GM18951 (cell line): ENCODE data around the gene MLLT3.

ENCODE experiments used
- POLR2A ChIP-seq: IDR thresholded peaks from 4 replicates; pipeline ENCODE4 v1.6.1; 2011; ENCODE audit warnings: mild to moderate bottlenecking; ENCODE audit not compliant: insufficient read length, insufficient read depth; ENCODE audit errors: extremely low read depth
- in situ Hi-C: fragments of 300-500 bp; cut with MboI; formaldehyde crosslinking; loops from one replicate; pipeline ENCODE4 v1.12.0; 2022; ENCODE audit warnings: low sequenced_read_pairs, mixed read lengths, inconsistent platforms; ENCODE audit not compliant: unreplicated experiment

MLLT3 gene

DNA sequence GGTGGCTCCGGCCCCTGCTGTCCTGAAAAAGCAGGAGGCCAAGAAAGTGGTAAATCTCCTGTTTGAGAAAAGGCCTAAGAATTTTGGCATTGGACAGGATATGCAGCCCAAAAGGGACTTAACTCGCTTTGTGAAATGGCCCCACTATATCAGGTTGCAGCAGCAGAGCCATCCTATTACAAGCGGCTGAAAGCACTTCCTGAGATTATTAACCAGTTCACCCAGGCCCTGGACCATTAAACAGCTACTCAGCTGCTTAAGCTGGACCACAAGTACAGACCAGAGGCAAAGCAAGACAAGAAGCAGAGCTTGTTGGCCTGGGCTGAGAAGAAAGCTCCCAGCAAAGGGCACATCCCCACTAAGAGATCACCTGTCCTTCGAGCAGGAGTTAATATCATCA, 89.7 kb downstream of the MLLT3 start:
- in situ Hi-C loops = no loop called here
- no peak for TF ChIP-seq POLR2A

DNA sequence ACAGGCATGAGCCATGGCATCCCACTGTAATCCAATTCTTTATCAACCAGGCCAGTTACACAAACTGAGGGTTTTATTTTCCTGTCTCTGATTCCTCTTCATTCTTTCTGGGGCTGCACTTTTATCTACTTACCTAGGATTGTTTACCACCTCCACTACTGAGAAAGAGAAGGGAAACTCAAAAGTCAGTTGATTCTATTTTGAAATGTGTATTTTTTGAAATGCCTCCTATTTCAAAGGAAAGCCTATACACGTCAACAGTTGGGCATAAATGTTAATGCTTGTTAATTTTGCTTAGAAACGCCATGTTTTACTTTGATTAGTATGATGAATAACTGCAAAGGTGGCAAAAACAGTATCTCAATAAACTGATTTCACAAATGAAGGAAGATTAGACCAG, 92.5 kb downstream of the MLLT3 start:
- no peak for TF ChIP-seq POLR2A
- in situ Hi-C loops = no loop called here

DNA sequence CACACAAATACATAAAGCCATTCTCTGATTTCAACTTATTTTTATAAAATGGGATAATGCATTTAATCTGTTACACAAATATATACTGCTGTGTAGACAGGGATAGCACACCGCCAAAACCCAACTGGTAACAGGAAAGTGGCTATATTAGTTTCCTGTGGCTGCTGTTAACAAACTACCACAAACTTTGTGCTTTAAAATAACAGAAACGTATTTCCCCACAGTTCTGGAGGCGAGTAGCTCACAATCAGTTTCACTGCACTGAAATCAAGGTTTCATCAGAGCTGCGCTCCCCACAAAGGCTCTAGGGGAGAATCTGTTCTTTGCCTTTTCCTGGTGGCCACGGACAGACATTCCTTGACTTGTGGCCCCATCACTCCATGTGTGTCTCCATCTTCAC, 94.0 kb downstream of the MLLT3 start:
- in situ Hi-C loops = no loop called here

DNA sequence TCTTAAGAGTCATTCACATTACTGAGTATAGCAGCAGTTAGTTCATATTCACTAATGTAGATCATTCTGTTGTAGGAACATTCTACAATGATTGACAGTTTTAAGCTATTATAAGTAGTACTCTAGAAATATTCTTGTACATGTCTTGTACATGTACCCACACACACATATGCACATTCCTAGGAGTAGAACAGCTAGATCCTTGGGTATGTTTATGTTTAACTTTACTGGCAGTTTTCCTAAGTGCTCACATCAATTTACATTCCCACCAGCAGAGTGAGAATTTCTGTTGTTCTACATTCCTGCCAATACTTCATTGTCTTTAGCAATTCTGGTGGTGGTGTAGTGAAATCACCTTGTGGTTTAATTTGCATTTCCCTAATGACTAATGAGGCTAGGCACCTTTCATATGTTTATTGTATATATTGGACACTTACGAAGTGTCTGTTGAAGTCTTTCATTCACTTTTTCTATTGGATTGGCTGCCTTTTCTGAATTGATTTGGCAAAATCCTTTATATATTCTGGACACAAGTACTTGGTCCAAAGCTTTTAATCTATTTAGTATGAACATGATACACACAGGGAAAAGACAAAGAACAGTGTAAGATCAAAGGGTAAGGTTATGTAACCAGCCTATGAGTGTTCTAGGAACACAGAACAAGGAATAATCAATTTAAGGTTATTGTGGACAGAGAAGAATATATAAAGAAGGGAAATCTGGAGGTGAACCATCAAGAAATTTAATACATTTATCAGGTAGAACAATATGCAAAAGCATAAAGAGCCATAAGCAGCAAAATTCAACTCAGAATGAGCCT, 95.6 kb downstream of the MLLT3 start:
- no peak for TF ChIP-seq POLR2A
- in situ Hi-C loops = no loop called here

More for the DNA sequence above, 94.0 kb downstream of the MLLT3 start:
- no peak for TF ChIP-seq POLR2A

DNA sequence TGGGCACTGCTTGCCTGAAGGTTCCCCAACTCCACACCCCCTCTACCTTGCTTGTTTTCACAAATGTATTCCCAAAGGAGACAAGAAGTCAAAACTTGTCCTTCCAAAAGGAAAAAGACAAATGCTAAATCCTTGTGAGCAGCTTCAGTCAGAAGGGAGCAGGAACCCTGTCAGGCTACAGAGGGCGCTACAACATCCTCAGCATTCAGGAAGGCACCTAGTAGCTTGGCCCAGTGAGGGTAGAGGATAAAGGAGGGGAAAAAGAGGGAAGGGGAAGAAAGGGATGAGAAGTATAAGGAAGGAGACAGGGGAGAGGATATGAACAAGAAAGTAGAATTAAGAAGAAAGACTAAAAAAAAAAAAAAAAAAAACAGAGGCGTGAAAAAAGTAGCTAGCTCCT, 97.5 kb downstream of the MLLT3 start:
- TF ChIP-seq POLR2A = no peak
- in situ Hi-C loops = no loop called here

DNA sequence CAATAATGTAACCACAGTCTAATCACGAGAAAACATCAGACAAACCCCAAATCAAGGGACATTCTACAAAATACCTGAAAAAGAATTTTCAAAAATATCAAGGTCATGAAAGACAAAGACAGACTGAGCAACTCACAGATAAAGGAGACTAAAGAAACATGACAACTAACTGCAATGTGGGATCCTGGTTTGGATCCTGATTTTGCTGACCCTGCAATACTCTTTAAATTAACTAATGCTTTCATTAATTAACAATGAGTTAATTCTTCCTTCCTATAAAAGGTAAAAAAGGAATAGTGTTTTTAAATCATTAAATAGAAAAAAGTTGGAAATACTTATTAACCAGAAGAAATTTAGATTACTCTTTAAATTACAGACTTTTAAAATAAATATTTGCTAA, 103.6 kb downstream of the MLLT3 start:
- no peak for TF ChIP-seq POLR2A
- in situ Hi-C loops = no loop called here

DNA sequence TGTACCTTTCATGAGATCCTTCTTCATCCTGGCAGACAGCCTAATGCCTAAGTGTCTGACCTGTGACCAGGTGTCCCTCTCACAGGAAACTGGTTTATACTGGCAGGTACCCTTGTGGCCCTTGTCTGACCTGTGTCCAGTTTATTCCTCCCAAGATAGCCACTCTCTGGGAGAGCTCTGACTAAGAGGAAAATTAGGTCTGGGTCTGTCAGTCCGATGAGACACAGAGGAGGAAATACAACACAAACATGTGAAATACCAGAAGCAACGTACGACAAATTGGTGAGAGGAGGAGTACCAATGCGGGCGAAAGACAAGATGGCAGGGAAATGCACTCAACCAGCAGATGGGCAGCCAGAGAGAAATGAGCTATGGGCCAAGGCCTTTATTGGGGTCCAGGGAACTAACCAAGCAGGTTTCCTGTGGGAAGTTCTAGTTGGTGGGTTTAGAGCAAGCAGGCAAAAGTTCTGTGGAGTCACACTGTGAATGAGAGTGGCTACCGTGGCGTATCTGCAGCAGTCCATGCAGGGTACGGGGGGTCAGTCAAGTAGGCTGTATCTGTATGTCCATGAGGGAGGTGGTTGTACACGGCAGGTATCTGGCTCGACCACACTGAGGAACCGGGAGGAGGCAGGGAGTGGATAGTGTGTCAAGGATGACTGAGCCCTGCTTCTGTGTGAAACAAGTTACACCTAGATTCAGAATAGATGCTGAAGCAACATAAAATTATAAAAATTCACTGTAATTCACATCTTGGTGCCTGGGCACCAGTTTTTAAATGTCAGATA, 109.0 kb downstream of the MLLT3 start:
- in situ Hi-C loops = no loop called here
- TF ChIP-seq POLR2A = no peak

DNA sequence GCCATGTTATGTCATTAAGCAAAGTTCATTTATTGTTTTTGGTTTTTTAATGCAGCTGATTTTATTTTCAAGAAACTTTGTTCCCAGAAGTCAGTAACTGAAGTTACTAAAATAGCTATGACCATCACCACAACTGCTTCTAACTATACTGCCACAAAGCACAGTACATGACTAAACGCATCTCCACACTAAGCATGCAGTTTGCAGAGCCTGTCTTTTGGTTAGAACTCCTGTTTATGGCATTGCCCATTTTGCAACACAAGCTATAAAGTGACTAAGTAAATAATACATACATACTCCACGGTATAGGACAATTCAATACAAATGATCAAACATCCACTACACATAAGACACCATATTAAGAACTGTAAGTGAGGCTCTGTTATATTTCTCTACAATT, 109.7 kb downstream of the MLLT3 start:
- in situ Hi-C loops = no loop called here
- no peak for TF ChIP-seq POLR2A

DNA sequence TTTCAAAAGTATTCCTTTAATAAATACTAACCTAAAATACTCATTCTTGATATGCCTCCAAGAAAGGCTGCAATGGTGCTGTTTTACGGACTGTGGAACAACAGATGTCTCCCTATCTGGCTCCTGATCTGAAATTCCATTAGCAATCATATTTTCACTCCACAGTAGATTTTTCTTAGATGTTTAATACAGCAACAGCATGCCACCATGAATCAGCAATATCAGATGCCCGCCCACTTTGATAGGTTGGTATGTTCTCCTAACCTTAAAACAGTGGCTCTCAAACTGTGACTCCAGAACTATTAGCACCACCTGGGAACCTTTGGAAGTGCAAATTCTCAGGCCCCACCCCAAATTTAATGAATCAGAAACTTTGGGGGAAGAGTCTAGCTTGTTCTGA, 110.2 kb downstream of the MLLT3 start:
- TF ChIP-seq POLR2A = no peak
- in situ Hi-C loops = no loop called here

DNA sequence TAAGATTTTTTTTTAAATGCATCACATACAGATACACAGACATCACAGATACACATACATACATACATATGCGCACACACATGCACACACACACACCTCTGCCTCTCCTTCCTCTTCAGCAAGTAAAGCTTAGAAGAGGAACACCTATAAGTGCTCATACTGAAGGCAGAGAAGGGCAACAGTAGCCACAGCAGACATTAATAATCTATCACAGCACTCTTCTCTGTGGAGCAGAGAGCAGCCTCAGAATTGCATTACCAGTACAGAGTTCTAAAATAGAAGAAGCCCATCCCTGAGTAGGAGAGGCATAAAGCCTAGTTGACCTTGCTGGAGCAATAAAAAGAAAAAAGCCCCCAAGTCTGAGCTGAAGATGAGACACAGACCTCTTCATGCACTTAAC, 110.6 kb downstream of the MLLT3 start:
- no peak for TF ChIP-seq POLR2A
- in situ Hi-C loops = no loop called here

DNA sequence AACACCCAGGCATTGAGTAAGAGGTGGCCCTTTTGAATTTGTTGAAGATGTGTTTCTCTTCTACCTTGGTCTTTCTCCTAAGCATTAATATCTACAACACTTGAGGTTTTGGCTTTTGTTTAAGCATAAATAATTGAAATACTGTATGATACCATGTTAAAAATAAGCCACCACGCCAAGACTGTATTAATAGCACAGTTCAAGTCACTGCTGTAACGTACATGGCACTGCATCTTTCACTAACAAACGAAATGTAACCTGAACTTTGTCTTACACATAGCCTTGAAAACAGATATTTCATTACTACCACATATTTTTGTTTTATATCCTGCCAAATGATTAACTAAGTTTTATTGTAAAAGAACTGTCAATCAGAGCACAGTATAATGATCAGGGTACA, 112.8 kb downstream of the MLLT3 start:
- in situ Hi-C loops = no loop called here
- no peak for TF ChIP-seq POLR2A

DNA sequence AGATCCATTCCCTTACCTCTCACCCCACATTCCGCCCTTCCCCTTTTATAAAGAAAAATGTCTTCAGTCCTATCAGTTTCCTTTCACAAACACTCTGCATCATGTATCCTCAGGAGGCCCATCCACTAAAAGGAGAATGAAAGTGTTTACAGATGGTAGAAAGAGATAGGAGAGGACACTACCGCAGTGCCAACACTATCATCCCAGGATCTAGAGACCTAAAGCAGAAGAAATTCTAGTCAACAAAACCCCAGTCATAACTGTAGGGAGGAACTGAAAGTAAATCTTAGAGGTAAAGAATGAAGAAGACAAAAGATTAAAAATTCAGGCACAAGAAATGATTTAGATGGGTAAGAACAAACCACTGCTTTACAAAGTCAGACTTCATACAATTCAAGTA, 114.1 kb downstream of the MLLT3 start:
- in situ Hi-C loops = no loop called here

DNA sequence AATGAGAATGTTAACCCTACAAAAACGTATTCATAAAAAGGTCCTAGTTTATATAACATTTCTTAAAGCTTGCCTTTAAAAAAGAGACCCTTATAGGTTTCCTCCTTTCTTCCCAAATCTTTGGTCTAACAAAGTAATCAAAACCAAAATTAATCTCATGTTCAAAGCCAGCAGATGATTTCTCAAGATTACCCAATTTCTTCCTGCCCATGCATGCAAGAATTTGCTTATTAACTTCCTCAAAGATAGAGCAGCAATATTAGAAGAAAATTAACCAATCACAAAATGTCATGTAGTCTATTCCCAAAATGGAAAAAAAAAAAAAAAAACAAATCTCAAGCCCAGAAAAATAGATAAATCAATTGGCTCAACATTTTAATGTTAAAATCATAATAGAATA, 114.9 kb downstream of the MLLT3 start:
- TF ChIP-seq POLR2A = no peak
- in situ Hi-C loops = no loop called here

More for the DNA sequence above, 114.1 kb downstream of the MLLT3 start:
- TF ChIP-seq POLR2A = no peak
